ENCODE results near the gene ZNF469. TPM values are rescaled to one million over a fixed set of nuclear protein-coding genes. Genes with fewer than 3 reads are reported as not detected.

ZNF469 gene
- total RNA-seq, 4 donors from 2014 or later: 0.87 to 1.8 (median 1.1) TPM

- Histone ChIP-seq H3K4me1 (no peaks in the 10 kb centered on the region), H3K27ac (no peak overlapping the region), H3K9me3 (no peaks in the 10 kb centered on the region), H3K4me3 (no peak overlapping the region), H3K27me3 (no peaks in the 10 kb centered on the region), H3K36me3 (no peaks in the 10 kb centered on the region)
- WGBS, 2 donors: 90 to 92% methylated on average over 14 to 15 of the region's 15 CpGs
- no peak for DNase-seq (ENCODE audit: low spot score in 2 of 2)
- TF ChIP-seq POLR2A (IDR thresholded peaks at IDR 0.05): no peak
- TF ChIP-seq EP300 (IDR thresholded peaks at IDR 0.05): no peak
- TF ChIP-seq, protein P1, sequence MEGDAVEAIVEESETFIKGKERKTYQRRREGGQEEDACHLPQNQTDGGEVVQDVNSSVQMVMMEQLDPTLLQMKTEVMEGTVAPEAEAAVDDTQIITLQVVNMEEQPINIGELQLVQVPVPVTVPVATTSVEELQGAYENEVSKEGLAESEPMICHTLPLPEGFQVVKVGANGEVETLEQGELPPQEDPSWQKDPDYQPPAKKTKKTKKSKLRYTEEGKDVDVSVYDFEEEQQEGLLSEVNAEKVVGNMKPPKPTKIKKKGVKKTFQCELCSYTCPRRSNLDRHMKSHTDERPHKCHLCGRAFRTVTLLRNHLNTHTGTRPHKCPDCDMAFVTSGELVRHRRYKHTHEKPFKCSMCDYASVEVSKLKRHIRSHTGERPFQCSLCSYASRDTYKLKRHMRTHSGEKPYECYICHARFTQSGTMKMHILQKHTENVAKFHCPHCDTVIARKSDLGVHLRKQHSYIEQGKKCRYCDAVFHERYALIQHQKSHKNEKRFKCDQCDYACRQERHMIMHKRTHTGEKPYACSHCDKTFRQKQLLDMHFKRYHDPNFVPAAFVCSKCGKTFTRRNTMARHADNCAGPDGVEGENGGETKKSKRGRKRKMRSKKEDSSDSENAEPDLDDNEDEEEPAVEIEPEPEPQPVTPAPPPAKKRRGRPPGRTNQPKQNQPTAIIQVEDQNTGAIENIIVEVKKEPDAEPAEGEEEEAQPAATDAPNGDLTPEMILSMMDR (IDR thresholded peaks at IDR 0.05): no peak
Observed at GRCh38 chr16:88370365-88370764, 12.4 kb upstream of the ZNF469 start.

GRCh38 chr16:88372522-88372921 lies 10.2 kb upstream of the ZNF469 start:
- no peaks in the 10 kb centered on the region for H3K27me3 ChIP-seq
- no peak for DNase-seq (ENCODE audit: low spot score in 2 of 2)
- peaks cover 0 to 13% (median 3%) of the 10 kb centered on the region in 4 donors for H3K4me1 ChIP-seq
- TF ChIP-seq EP300 (IDR thresholded peaks at IDR 0.05): no peak
- TF ChIP-seq, protein P1 (IDR thresholded peaks at IDR 0.05): no peak
- no peak for TF ChIP-seq POLR2A (IDR thresholded peaks at IDR 0.05)
- no peaks in the 10 kb centered on the region for H3K9me3 ChIP-seq
- 94% methylated on average over 2 of the region's 2 CpGs for WGBS, 2 donors
- no peaks in the 10 kb centered on the region for H3K36me3 ChIP-seq
- no peak overlapping the region for H3K4me3 ChIP-seq
- H3K27ac ChIP-seq: no peak overlapping the region

GRCh38 chr16:88373211-88373610 lies 9.5 kb upstream of the ZNF469 start:
- 89 to 96% methylated on average over 2 of the region's 2 CpGs for WGBS, 2 donors
- Histone ChIP-seq H3K27me3 (no peaks in the 10 kb centered on the region), H3K36me3 (no peaks in the 10 kb centered on the region), H3K4me3 (no peak overlapping the region), H3K27ac (no peak overlapping the region), H3K9me3 (no peaks in the 10 kb centered on the region), H3K4me1 (peaks cover 0 to 13% (median 3%) of the 10 kb centered on the region in 4 donors)
- DNase-seq (ENCODE audit: low spot score in 2 of 2): no peak
- TF ChIP-seq EP300 (IDR thresholded peaks at IDR 0.05) (no peak), POLR2A (IDR thresholded peaks at IDR 0.05) (no peak)
- TF ChIP-seq, protein P1 (IDR thresholded peaks at IDR 0.05): no peak

GRCh38 chr16:88373927-88374492 lies 8.7 kb upstream of the ZNF469 start:
- Histone ChIP-seq H3K9me3 (no peaks in the 10 kb centered on the region), H3K27me3 (peaks cover 0 to 4% of the 10 kb centered on the region in 2 donors), H3K4me3 (no peak overlapping the region), H3K27ac (peak overlapping the region in 2 of 4 donors; percentile 78 to 80), H3K36me3 (no peaks in the 10 kb centered on the region), H3K4me1 (peaks cover 0 to 13% (median 3%) of the 10 kb centered on the region in 4 donors)
- TF ChIP-seq EP300 (IDR thresholded peaks at IDR 0.05) (no peak), POLR2A (IDR thresholded peaks at IDR 0.05) (no peak)
- TF ChIP-seq, protein P1 (IDR thresholded peaks at IDR 0.05): no peak
- DNase-seq (ENCODE audit: low spot score in 2 of 2): no peak
- WGBS, 2 donors: 85 to 88% methylated on average over 5 of the region's 5 CpGs

GRCh38 chr16:88374736-88375135 lies 8.0 kb upstream of the ZNF469 start:
- Histone ChIP-seq H3K27me3 (peaks cover 0 to 4% of the 10 kb centered on the region in 2 donors), H3K9me3 (no peaks in the 10 kb centered on the region), H3K36me3 (no peaks in the 10 kb centered on the region), H3K27ac (peak overlapping the region in 2 of 4 donors; percentile 78 to 80), H3K4me1 (peaks cover 0 to 13% (median 3%) of the 10 kb centered on the region in 4 donors), H3K4me3 (no peak overlapping the region)
- no peak for TF ChIP-seq POLR2A (IDR thresholded peaks at IDR 0.05)
- TF ChIP-seq EP300 (IDR thresholded peaks at IDR 0.05): no peak
- TF ChIP-seq, protein P1 (IDR thresholded peaks at IDR 0.05): no peak
- DNase-seq (ENCODE audit: low spot score in 2 of 2): no peak
- 89 to 94% methylated on average over 22 of the region's 22 CpGs for WGBS, 2 donors
